COLO668 (cell line): ENCODE data around the gene TRIOBP.

Source experiments
- DNase-seq: peaks from one replicate; lab custom pipeline; 2025; ENCODE audit not compliant: unreplicated experiment; lab: John Stamatoyannopoulos, UW

The TRIOBP gene

GRCh38 chr22:37804352-37804880 lies 107.6 kb downstream of the TRIOBP start:
- DNase-seq: peak; percentile 23

GRCh38 chr22:37804881-37805809 lies 108.3 kb downstream of the TRIOBP start:
- DNase-seq: peak; percentile 89

- DNase-seq: no peak
Measured at GRCh38 chr22:37805810-37806277, 109.0 kb downstream of the TRIOBP start.

- DNase-seq: peak; percentile 17
Measured at GRCh38 chr22:37806409-37807333, 109.8 kb downstream of the TRIOBP start.

- peak; percentile 97 for DNase-seq
Measured at GRCh38 chr22:37807410-37808293, 110.8 kb downstream of the TRIOBP start, which contains the start of gene GCAT. Gene GCAT, plus strand, starts transcription at chr22:37807934. Its CDS starts 34 bp downstream, at chr22:37807968.

- DNase-seq: no peak
Measured at GRCh38 chr22:37808294-37808657, 111.4 kb downstream of the TRIOBP start.

GRCh38 chr22:37809672-37810333 lies 113.0 kb downstream of the TRIOBP start:
- no peak for DNase-seq

GRCh38 chr22:37811867-37812266 lies 115.0 kb downstream of the TRIOBP start:
- DNase-seq: no peak

GRCh38 chr22:37812869-37813678 lies 116.2 kb downstream of the TRIOBP start:
- no peak for DNase-seq

GRCh38 chr22:37815593-37815992 lies 118.7 kb downstream of the TRIOBP start:
- no peak for DNase-seq

- no peak for DNase-seq
Measured at GRCh38 chr22:37816543-37817180, 119.8 kb downstream of the TRIOBP start.

GRCh38 chr22:37817705-37818408 lies 121.0 kb downstream of the TRIOBP start:
- peak; percentile 86 for DNase-seq

- DNase-seq: peak; percentile 79
Measured at GRCh38 chr22:37818409-37819104, 121.7 kb downstream of the TRIOBP start.

GRCh38 chr22:37819105-37819433 lies 122.2 kb downstream of the TRIOBP start:
- no peak for DNase-seq

GRCh38 chr22:37820350-37820749 lies 123.5 kb downstream of the TRIOBP start:
- DNase-seq: no peak

GRCh38 chr22:37822079-37822833 lies 125.4 kb downstream of the TRIOBP start:
- no peak for DNase-seq
